IMR-90 (cell line): ENCODE data around the gene DLX1. TPM values are rescaled to one million over a fixed set of nuclear protein-coding genes. Genes with fewer than 3 reads are reported as not detected.
A peak's percentile ranks its signal among the peaks of the same experiment; 100 is the strongest.

ENCODE experiments used
- ATAC-seq: fragments of 200-7000 bp; cut with Tn5 transposase; 2 replicates; pipeline ENCODE4 v1.9.1; 2020; ENCODE audit warnings: low read depth, mild to moderate bottlenecking, moderate library complexity
- BruUV-seq: library from RNA; stranded (reverse); fragments of 400-500 nt; replicated peaks from 2 replicates; lab custom pipeline; 2021; lab: Mats Ljungman, UMichigan
- CTCF ChIA-PET: fragments of 300-600 bp; formaldehyde crosslinking; extraction: SDS; loops from one replicate; lab custom pipeline; 2021; ENCODE audit warnings: antibody characterized with exemption; lab: Yijun Ruan, JAX
- POLR2A ChIA-PET: fragments of 300-600 bp; sonication (Branson Sonifier 250); formaldehyde crosslinking; loops from one replicate; lab custom pipeline; 2022; ENCODE audit warnings: antibody characterized with exemption; ENCODE audit not compliant: unreplicated experiment; lab: Charles Lee
- DNase-seq: peaks from one replicate; pipeline ENCODE4 v3.0.0; 2013
- H2AFZ ChIP-seq: replicated peaks from 2 replicates; pipeline ENCODE3; 2013; ENCODE audit warnings: low read length, mild to moderate bottlenecking; ENCODE audit not compliant: poor library complexity
- H2AK5ac ChIP-seq: 2 replicates; pipeline ENCODE4 v1.6.1; 2013; ENCODE audit warnings: low read depth, low read length, inconsistent platforms
- H2AK9ac ChIP-seq: replicated peaks from 2 replicates; pipeline ENCODE3; 2013; ENCODE audit warnings: mild to moderate bottlenecking, low read depth, low read length, moderate library complexity; ENCODE audit not compliant: poor library complexity
- H2BK120ac ChIP-seq: 2 replicates; pipeline ENCODE4 v1.6.1; 2013; ENCODE audit warnings: low read depth, low read length, inconsistent platforms
- H2BK15ac ChIP-seq: 3 replicates; pipeline ENCODE4 v1.6.1; 2013; ENCODE audit warnings: low read depth, low read length, inconsistent platforms
- H2BK20ac ChIP-seq: 2 replicates; pipeline ENCODE4 v1.6.1; 2013; ENCODE audit warnings: low read depth, mild to moderate bottlenecking, inconsistent platforms, low read length, moderate library complexity
- H2BK5ac ChIP-seq: 2 replicates; pipeline ENCODE4 v1.6.1; 2013; ENCODE audit warnings: mild to moderate bottlenecking, low read depth, low read length, inconsistent platforms; ENCODE audit not compliant: poor library complexity, severe bottlenecking
- H3K14ac ChIP-seq: replicated peaks from 2 replicates; pipeline ENCODE4 v1.6.1; 2013; ENCODE audit warnings: low read depth, low read length, inconsistent platforms
- H3K18ac ChIP-seq: 2 replicates; pipeline ENCODE4 v1.6.1; 2013; ENCODE audit warnings: low read depth, low read length, control low read depth
- H3K23ac ChIP-seq: 2 replicates; pipeline ENCODE4 v1.6.1; 2013; ENCODE audit warnings: low read depth, low read length, inconsistent platforms
- H3K27ac ChIP-seq: 2 replicates; pipeline ENCODE4 v1.5.1; 2013; ENCODE audit warnings: mild to moderate bottlenecking, control low read depth, low read length; ENCODE audit not compliant: insufficient read depth
- H3K27me3 ChIP-seq: 2 replicates; pipeline ENCODE4 v1.6.1; 2013; ENCODE audit warnings: low read length; ENCODE audit not compliant: control insufficient read depth, insufficient read depth
- H3K36me3 ChIP-seq: 2 replicates; pipeline ENCODE4 v1.6.1; 2013; ENCODE audit warnings: low read length, mixed read lengths; ENCODE audit not compliant: control insufficient read depth, insufficient read depth
- H3K4ac ChIP-seq: 2 replicates; pipeline ENCODE4 v1.6.1; 2013; ENCODE audit warnings: low read depth, low read length, inconsistent platforms
- H3K4me1 ChIP-seq: 2 replicates; pipeline ENCODE4 v1.6.1; 2013; ENCODE audit warnings: low read length, mixed read lengths; ENCODE audit not compliant: control insufficient read depth, insufficient read depth
- H3K4me2 ChIP-seq: 2 replicates; pipeline ENCODE4 v1.6.1; 2013; ENCODE audit warnings: low read depth, mild to moderate bottlenecking, control low read depth, low read length, moderate library complexity
- H3K4me3 ChIP-seq: 2 replicates; pipeline ENCODE4 v1.5.1; 2013; ENCODE audit warnings: low read depth, mild to moderate bottlenecking, control low read depth, low read length, moderate library complexity; ENCODE audit not compliant: insufficient read depth
- H3K56ac ChIP-seq: 2 replicates; pipeline ENCODE4 v1.6.1; 2013; ENCODE audit warnings: low read length, inconsistent platforms; ENCODE audit not compliant: insufficient read depth; ENCODE audit errors: extremely low read depth
- H3K79me1 ChIP-seq, 2 experiments: 2 replicates each; pipeline ENCODE4 v1.6.1; 2013; ENCODE audit warnings: low read length in 2 of 2, inconsistent platforms in 1 of 2, low read depth in 1 of 2
- H3K9ac ChIP-seq: 2 replicates; pipeline ENCODE4 v1.6.1; 2013; ENCODE audit warnings: low read depth, low read length, control low read depth
- H3K9me1 ChIP-seq: 2 replicates; pipeline ENCODE4 v1.6.1; 2013; ENCODE audit warnings: low read length, inconsistent platforms; ENCODE audit not compliant: insufficient read depth
- H3K9me3 ChIP-seq: 2 replicates; pipeline ENCODE4 v1.6.1; 2013; ENCODE audit warnings: low read length; ENCODE audit not compliant: control insufficient read depth, insufficient read depth
- H4K20me1 ChIP-seq: 2 replicates; pipeline ENCODE4 v1.6.1; 2013; ENCODE audit warnings: low read length, inconsistent platforms; ENCODE audit not compliant: insufficient read depth
- H4K5ac ChIP-seq: 2 replicates; pipeline ENCODE4 v1.6.1; 2013; ENCODE audit warnings: mild to moderate bottlenecking, low read depth, low read length, control low read depth
- H4K8ac ChIP-seq, 2 experiments: 2 replicates each; pipeline ENCODE4 v1.6.1; 2013; ENCODE audit warnings: low read depth in 2 of 2, low read length in 2 of 2, control low read depth in 1 of 2, inconsistent platforms in 1 of 2
- H4K91ac ChIP-seq: 2 replicates; pipeline ENCODE4 v1.6.1; 2013; ENCODE audit warnings: low read depth, low read length, inconsistent platforms; ENCODE audit not compliant: insufficient read depth
- BHLHE40 ChIP-seq: fragments of 150-350 bp; IDR thresholded peaks from 2 replicates; pipeline ENCODE4 v1.6.1; 2016; ENCODE audit warnings: mild to moderate bottlenecking, low read depth, low read length
- CEBPB ChIP-seq: IDR thresholded peaks from 2 replicates; pipeline ENCODE4 v1.6.1; 2012; ENCODE audit warnings: low read depth, low read length, improper control_type of control experiment
- CHD1 ChIP-seq: IDR thresholded peaks from 2 replicates; pipeline ENCODE4 v1.6.1; 2012; ENCODE audit warnings: low read depth, low read length, improper control_type of control experiment
- CTCF ChIP-seq: conservative IDR thresholded peaks from 2 replicates; pipeline ENCODE4 v1.5.1; 2012; ENCODE audit warnings: mild to moderate bottlenecking, low read depth, low read length, improper control_type of control experiment
- ELK1 ChIP-seq: fragments of 150-350 bp; IDR thresholded peaks from 2 replicates; pipeline ENCODE4 v1.6.1; 2016; ENCODE audit warnings: low read depth, mild to moderate bottlenecking, low read length, moderate library complexity, borderline replicate concordance
- FOS ChIP-seq: fragments of 150-350 bp; IDR thresholded peaks from 2 replicates; pipeline ENCODE4 v1.6.1; 2016; ENCODE audit warnings: low read depth, low read length
- MAFK ChIP-seq: IDR thresholded peaks from 2 replicates; pipeline ENCODE4 v1.6.1; 2012; ENCODE audit warnings: low read depth, low read length, improper control_type of control experiment
- MAZ ChIP-seq: IDR thresholded peaks from 2 replicates; pipeline ENCODE4 v1.6.1; 2012; ENCODE audit warnings: low read depth, mild to moderate bottlenecking, low read length, improper control_type of control experiment, moderate library complexity, borderline replicate concordance
- MXI1 ChIP-seq: IDR thresholded peaks from 2 replicates; pipeline ENCODE4 v1.6.1; 2012; ENCODE audit warnings: low read depth, mild to moderate bottlenecking, low read length, moderate library complexity, borderline replicate concordance
- NFE2L2 ChIP-seq: fragments of 150-350 bp; IDR thresholded peaks from 2 replicates; pipeline ENCODE4 v1.6.1; 2016; ENCODE audit warnings: low read depth, mild to moderate bottlenecking, low read length
- POLR2A ChIP-seq: IDR thresholded peaks from 2 replicates; pipeline ENCODE4 v1.6.1; 2012; ENCODE audit warnings: mild to moderate bottlenecking, low read depth, low read length
- RAD21 ChIP-seq: IDR thresholded peaks from 2 replicates; pipeline ENCODE4 v1.6.1; 2012; ENCODE audit warnings: low read length, improper control_type of control experiment
- RCOR1 ChIP-seq: IDR thresholded peaks from 2 replicates; pipeline ENCODE4 v1.6.1; 2012; ENCODE audit warnings: mild to moderate bottlenecking, low read length, improper control_type of control experiment; ENCODE audit not compliant: insufficient replicate concordance
- RFX5 ChIP-seq: IDR thresholded peaks from 2 replicates; pipeline ENCODE4 v1.8.0; 2012; ENCODE audit warnings: low read depth, mild to moderate bottlenecking, low read length, moderate library complexity
- SMC3 ChIP-seq: fragments of 150-350 bp; IDR thresholded peaks from 2 replicates; pipeline ENCODE4 v1.6.1; 2016; ENCODE audit warnings: low read depth, mild to moderate bottlenecking, antibody characterized with exemption, low read length, moderate library complexity
- WGBS, 2 experiments: methylation state at CpG; one replicate each; pipeline versions ENCODE4 v1.1.5 to v1.1.7; 2013; ENCODE audit warnings: missing lambda C conversion rate in 2 of 2; ENCODE audit not compliant: insufficient read length in 1 of 2; ENCODE audit errors: extremely low coverage in 2 of 2; 5-methylcytosine and 5-hydroxymethylcytosine counted together
- dilution Hi-C: fragments of 300-500 bp; cut with HindIII; formaldehyde crosslinking; loops from one replicate; pipeline ENCODE4 v1.14.3; 2018; ENCODE audit warnings: low sequenced_read_pairs; ENCODE audit not compliant: unreplicated experiment
- in situ Hi-C: fragments of 300-500 bp; cut with MboI; formaldehyde crosslinking; loops from 3 replicates; pipeline ENCODE4 v1.14.3; 2019; ENCODE audit warnings: low sequenced_read_pairs, inconsistent platforms, mixed read lengths
- intact Hi-C: fragments of 100-400 bp; cut with micrococcal nuclease; formaldehyde crosslinking; loops from 2 replicates; pipeline ENCODE4 v1.10.0; 2022
- polyA plus RNA-seq, 3 experiments: library from polyadenylated mRNA; depleted of rRNA; stranded (reverse); fragments of >200 nt; gene quantifications; 2 replicates each; pipeline ENCODE4 v1.2.3, GENCODE V29; 2012; ENCODE audit warnings: low replicate concordance in 1 of 3
- total RNA-seq: library from RNA; depleted of rRNA; stranded (reverse); fragments of >200 nt; gene quantifications from 2 replicates; pipeline ENCODE4 v1.2.3, GENCODE V29; 2012

The DLX1 gene
- total and polyA plus RNA-seq, 2 of the 4 experiments (the other 2 are of a cell fraction) = 0.36 to 2.2 TPM

- ATAC-seq (no peak), DNase-seq (peak; percentile 39)
- Histone ChIP-seq H3K4me1 (peaks cover 13% of the 10 kb centered on the region), H2AK5ac (no peak overlapping the region), H2BK20ac (no peak overlapping the region; the same call in 1 of the 2 replicates), H3K4ac (peak overlapping the region; percentile 36; the same call in 1 of the 2 replicates), H2BK5ac (no peak overlapping the region), H3K27ac (peak overlapping the region; percentile 32; the same call in 1 of the 2 replicates), H3K36me3 (no peaks in the 10 kb centered on the region), H3K56ac (no peak overlapping the region), H3K4me2 (peak overlapping the region; percentile 25; the same call in 1 of the 2 replicates), H3K79me1 (no peaks in the 10 kb centered on the region), H4K20me1 (peaks cover 3% of the 10 kb centered on the region; the same call in 1 of the 2 replicates), H2BK15ac (no peak overlapping the region), H2AFZ (peak overlapping the region; percentile 85), H3K23ac (peak overlapping the region; percentile 45; the same call in 1 of the 2 replicates), H3K14ac (no peak overlapping the region), H3K9ac (no peak overlapping the region), H3K4me3 (no peak overlapping the region; the same call in 1 of the 2 replicates), H4K8ac (peak overlapping the region in 1 of 2 experiments; percentile 33; a peak in 2 of 4 replicates), H2AK9ac (peak overlapping the region; percentile 71), H3K18ac (no peak overlapping the region), H3K27me3 (peaks cover 32% of the 10 kb centered on the region), H2BK120ac (peak overlapping the region; percentile 55), H3K9me3 (no peaks in the 10 kb centered on the region), H3K9me1 (peaks cover 5% of the 10 kb centered on the region), H4K5ac (no peak overlapping the region), H4K91ac (peak overlapping the region; percentile 27; the same call in 1 of the 2 replicates)
- intact Hi-C loops = no loop called here
- POLR2A ChIA-PET = interaction anchor here (0.5 kb wide), 1 partner anchor 408 kb away, joined by 4 read pairs; no protein-coding TSS in a partner anchor
- BruUV-seq = no TSS peak
- dilution Hi-C loops = no loop called here
- in situ Hi-C loops = no loop called here
- CTCF ChIA-PET = no interaction called here
- WGBS, 2 experiments = 33% methylated on average over 10 of the region's 55 CpGs; no CpG with 5 or more reads in 1 of the 2 experiments
- no peak for TF ChIP-seq BHLHE40
- no peak for TF ChIP-seq ELK1
- no peak for TF ChIP-seq SMC3
- no peak for TF ChIP-seq CTCF
- no peak for TF ChIP-seq RCOR1
- no peak for TF ChIP-seq CHD1
- no peak for TF ChIP-seq FOS
- no peak for TF ChIP-seq MXI1
- TF ChIP-seq MAFK = no peak
- TF ChIP-seq RFX5 = no peak
- no peak for TF ChIP-seq NFE2L2
- no peak for TF ChIP-seq CEBPB
- no peak for TF ChIP-seq RAD21
- TF ChIP-seq POLR2A = no peak
- TF ChIP-seq MAZ = no peak
Measured at GRCh38 chr2:172096626-172097547, 11.6 kb downstream of the DLX1 start.
